MM.1S (cell line): ENCODE measurements around the gene CHP1.
"Not testable (repeated sequence)": the region's sequence is repeated elsewhere in the genome, so short reads cannot be mapped to it uniquely, and the experiment has no call there.

Source experiments
- DNase-seq: peaks from one replicate; pipeline ENCODE4 v3.0.0-alpha.2; 2015
- H2AFZ ChIP-seq: fragments of 300-600 bp; sonication (generic); 2 replicates; pipeline ENCODE4 v1.6.0; 2016; ENCODE audit warnings: antibody characterized with exemption, low read length
- H3F3A ChIP-seq: fragments of 300-600 bp; sonication (generic); 2 replicates; pipeline ENCODE4 v1.6.1; 2016; ENCODE audit warnings: mild to moderate bottlenecking, antibody characterized with exemption, low read length, moderate library complexity, mixed read lengths; ENCODE audit not compliant: insufficient read depth
- H3K27ac ChIP-seq: fragments of 300-600 bp; sonication (generic); 2 replicates; pipeline ENCODE4 v1.5.1; 2016; ENCODE audit warnings: mild to moderate bottlenecking, low read length
- H3K27me3 ChIP-seq: fragments of 300-600 bp; sonication (generic); replicated peaks from 2 replicates; pipeline ENCODE4 v1.6.0; 2016; ENCODE audit warnings: low read length; ENCODE audit not compliant: insufficient read depth
- H3K36me3 ChIP-seq: fragments of 300-600 bp; sonication (generic); replicated peaks from 2 replicates; pipeline ENCODE4 v1.6.1; 2016; ENCODE audit warnings: mild to moderate bottlenecking, low read length, mixed read lengths; ENCODE audit not compliant: insufficient read depth
- H3K4me1 ChIP-seq: fragments of 300-600 bp; sonication (generic); 2 replicates; pipeline ENCODE4 v1.6.1; 2016; ENCODE audit warnings: low read length, mixed read lengths
- H3K4me2 ChIP-seq: fragments of 300-600 bp; sonication (generic); 2 replicates; pipeline ENCODE4 v1.6.0; 2016; ENCODE audit warnings: low read depth, low read length
- H3K4me3 ChIP-seq: fragments of 300-600 bp; sonication (generic); 2 replicates; pipeline ENCODE4 v1.5.1; 2016; ENCODE audit warnings: low read length, mixed read lengths
- H3K79me2 ChIP-seq: fragments of 300-600 bp; sonication (generic); 2 replicates; pipeline ENCODE4 v1.6.1; 2016; ENCODE audit warnings: mixed run types, low read length, mixed read lengths
- H3K9ac ChIP-seq: fragments of 300-600 bp; sonication (generic); 2 replicates; pipeline ENCODE4 v1.6.1; 2016; ENCODE audit warnings: low read length, mixed read lengths
- H3K9me2 ChIP-seq: fragments of 300-600 bp; sonication (generic); replicated peaks from 2 replicates; pipeline ENCODE4 v1.6.1; 2016; ENCODE audit warnings: mild to moderate bottlenecking, low read length, mixed read lengths; ENCODE audit not compliant: insufficient read depth
- H3K9me3 ChIP-seq: fragments of 300-600 bp; sonication (generic); replicated peaks from 2 replicates; pipeline ENCODE4 v1.6.1; 2016; ENCODE audit warnings: mild to moderate bottlenecking, low read length, mixed read lengths; ENCODE audit not compliant: insufficient read depth
- H4K20me1 ChIP-seq: fragments of 300-600 bp; sonication (generic); 2 replicates; pipeline ENCODE4 v1.6.1; 2016; ENCODE audit warnings: mild to moderate bottlenecking, low read length, moderate library complexity, mixed read lengths; ENCODE audit not compliant: insufficient read depth
- EZH2 ChIP-seq: fragments of 300-600 bp; sonication (generic); optimal IDR thresholded peaks from 2 replicates; pipeline ENCODE3; 2017; ENCODE audit warnings: low read depth, mild to moderate bottlenecking, antibody characterized with exemption, low read length, mixed read lengths
- EZH2phosphoT487 ChIP-seq: fragments of 300-600 bp; sonication (generic); IDR thresholded peaks from 2 replicates; pipeline ENCODE4 v1.6.1; 2018; ENCODE audit warnings: antibody characterized with exemption, low read length
- TF ChIP-seq, protein P1 (sequence below): fragments of 300-600 bp; sonication (generic); IDR thresholded peaks from 2 replicates; pipeline ENCODE4 v1.5.1; 2016; ENCODE audit warnings: antibody characterized with exemption, low read length, mixed read lengths

CHP1 gene

DNA sequence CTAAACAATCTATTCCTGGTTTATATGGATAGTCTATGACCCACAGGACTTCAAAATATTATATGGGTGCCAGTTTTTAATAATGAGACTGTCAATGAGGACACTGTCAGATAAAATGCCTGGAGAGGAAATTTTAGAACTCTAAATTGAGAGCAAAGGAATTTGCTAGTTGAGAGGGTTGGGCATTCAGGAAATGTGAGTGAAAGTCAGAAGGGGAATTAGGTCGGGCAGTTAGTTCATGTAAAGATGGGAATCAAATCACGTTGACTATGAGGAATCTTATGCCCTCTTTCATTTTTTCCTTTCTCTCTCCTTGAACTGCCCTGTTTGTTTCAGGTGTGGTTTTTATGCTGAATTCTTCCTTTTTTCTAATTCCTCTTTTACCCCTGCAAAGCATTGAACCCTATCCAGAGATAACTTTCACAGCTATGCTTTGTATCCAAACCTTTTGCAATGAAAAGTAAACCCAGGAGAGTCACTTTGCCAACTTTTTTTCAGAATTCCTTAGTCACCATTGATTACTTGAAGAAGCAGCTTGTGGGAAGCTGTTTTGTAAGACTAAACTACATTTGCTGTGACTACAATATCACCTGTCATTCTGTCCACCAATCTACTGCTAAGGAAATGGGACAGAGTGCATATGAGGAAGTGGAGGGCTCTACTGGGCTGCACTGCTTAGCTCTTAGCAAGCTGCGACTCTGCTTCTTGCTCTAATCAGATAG lies 27.8 kb downstream of the CHP1 start:
- H3K9ac ChIP-seq = no peak overlapping the region
- H3K4me3 ChIP-seq = no peak overlapping the region
- H3F3A ChIP-seq = peaks cover 8% of the 10 kb centered on the region
- H2AFZ ChIP-seq = no peak overlapping the region
- H3K27ac ChIP-seq = no peak overlapping the region
- H3K79me2 ChIP-seq = no peaks in the 10 kb centered on the region
- H3K27me3 ChIP-seq = no peaks in the 10 kb centered on the region
- no peak overlapping the region for H3K4me2 ChIP-seq
- no peaks in the 10 kb centered on the region for H3K9me3 ChIP-seq
- no peaks in the 10 kb centered on the region for H3K36me3 ChIP-seq
- H4K20me1 ChIP-seq = no peaks in the 10 kb centered on the region
- TF ChIP-seq, protein P1, sequence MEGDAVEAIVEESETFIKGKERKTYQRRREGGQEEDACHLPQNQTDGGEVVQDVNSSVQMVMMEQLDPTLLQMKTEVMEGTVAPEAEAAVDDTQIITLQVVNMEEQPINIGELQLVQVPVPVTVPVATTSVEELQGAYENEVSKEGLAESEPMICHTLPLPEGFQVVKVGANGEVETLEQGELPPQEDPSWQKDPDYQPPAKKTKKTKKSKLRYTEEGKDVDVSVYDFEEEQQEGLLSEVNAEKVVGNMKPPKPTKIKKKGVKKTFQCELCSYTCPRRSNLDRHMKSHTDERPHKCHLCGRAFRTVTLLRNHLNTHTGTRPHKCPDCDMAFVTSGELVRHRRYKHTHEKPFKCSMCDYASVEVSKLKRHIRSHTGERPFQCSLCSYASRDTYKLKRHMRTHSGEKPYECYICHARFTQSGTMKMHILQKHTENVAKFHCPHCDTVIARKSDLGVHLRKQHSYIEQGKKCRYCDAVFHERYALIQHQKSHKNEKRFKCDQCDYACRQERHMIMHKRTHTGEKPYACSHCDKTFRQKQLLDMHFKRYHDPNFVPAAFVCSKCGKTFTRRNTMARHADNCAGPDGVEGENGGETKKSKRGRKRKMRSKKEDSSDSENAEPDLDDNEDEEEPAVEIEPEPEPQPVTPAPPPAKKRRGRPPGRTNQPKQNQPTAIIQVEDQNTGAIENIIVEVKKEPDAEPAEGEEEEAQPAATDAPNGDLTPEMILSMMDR = no peak
- TF ChIP-seq EZH2phosphoT487 (no peak), EZH2 (no peak)
- DNase-seq = no peak
- no peaks in the 10 kb centered on the region for H3K9me2 ChIP-seq
- peaks cover 10% of the 10 kb centered on the region; the same call in 1 of the 2 replicates for H3K4me1 ChIP-seq

DNA sequence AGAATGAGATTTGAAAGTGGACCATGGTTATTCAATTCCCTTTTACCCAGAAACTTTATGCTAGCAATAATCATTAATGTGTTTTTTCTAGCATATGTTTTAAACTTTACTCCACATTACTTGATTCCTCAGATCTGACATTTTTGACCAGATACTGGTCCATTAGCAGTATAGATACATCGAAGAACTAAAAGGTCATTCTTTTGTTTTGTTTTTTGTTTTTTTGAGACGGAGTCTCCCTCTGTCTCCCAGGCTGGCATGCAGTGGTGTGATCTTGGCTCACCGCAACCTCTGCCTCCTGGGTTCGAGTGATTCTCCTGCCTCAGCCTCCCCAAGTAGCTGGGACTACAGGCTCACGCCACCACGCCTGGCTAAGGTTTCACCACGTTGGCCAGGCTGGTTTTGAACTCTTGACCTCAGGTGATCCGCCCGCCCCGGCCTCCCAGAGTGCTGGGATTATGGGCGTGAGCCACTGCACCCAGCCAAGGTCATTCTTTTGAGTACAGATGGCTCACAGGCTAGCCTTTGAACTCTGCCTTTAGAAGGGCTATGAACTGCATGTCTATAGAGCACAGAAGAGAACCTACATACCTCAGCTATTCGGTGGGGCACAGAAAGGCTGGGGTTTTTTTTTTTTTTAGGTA lies 28.6 kb downstream of the CHP1 start:
- DNase-seq = no peak
- H3K36me3 ChIP-seq = no peaks in the 10 kb centered on the region
- no peak overlapping the region for H3K9ac ChIP-seq
- H2AFZ ChIP-seq = no peak overlapping the region
- H3F3A ChIP-seq = peaks cover 12% of the 10 kb centered on the region
- no peaks in the 10 kb centered on the region for H4K20me1 ChIP-seq
- H3K27me3 ChIP-seq = no peaks in the 10 kb centered on the region
- no peak overlapping the region for H3K4me3 ChIP-seq
- no peaks in the 10 kb centered on the region for H3K9me3 ChIP-seq
- H3K9me2 ChIP-seq = no peaks in the 10 kb centered on the region
- no peak overlapping the region for H3K27ac ChIP-seq
- H3K4me2 ChIP-seq = no peak overlapping the region
- no peaks in the 10 kb centered on the region for H3K79me2 ChIP-seq
- no peak for TF ChIP-seq EZH2phosphoT487
- TF ChIP-seq, protein P1 = no peak
- no peak for TF ChIP-seq EZH2
- peaks cover 17% of the 10 kb centered on the region; the same call in 1 of the 2 replicates for H3K4me1 ChIP-seq

DNA sequence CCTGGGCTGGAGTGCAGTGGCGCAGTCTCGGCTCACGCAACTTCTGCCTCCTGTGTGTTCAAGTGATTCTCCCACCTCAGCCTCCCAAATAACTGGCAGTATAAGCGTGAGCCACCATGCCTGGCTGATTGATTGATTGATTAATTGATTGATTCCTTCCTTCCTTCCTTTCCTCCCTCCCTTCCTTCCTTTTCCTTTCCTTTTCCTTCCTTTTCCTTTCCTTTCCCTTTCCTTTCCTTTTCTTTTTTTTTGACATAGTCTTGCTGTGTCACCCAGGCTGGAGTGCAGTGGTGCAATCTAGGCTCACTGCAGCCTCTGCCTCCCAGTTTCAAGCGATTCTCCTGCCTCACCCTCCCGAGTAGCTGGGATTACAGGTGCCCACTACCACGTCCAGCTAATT lies 29.9 kb downstream of the CHP1 start:
- H3K4me1 ChIP-seq = peaks cover 17% of the 10 kb centered on the region; the same call in 1 of the 2 replicates

DNA sequence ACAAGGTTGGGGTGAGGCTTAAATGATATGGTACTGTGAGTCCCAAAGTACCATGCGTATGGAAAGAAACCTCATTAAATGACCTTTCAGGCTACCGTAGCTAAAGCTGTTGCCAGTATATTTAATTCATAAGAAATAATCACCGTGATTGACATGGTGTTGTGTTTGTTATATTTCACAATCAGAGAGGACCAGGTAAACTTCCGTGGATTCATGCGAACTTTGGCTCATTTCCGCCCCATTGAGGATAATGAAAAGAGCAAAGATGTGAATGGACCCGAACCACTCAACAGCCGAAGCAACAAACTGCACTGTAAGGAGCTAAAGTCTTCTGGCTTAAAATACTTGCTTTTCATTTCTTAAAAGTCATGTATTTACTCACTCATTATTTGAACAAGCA lies 31.5 kb downstream of the CHP1 start:
- Histone ChIP-seq H3K4me2 (no peak overlapping the region), H3K36me3 (no peaks in the 10 kb centered on the region)

More for the DNA sequence above, 29.9 kb downstream of the CHP1 start:
- H3K79me2 ChIP-seq, H3K36me3 ChIP-seq, H3K27ac ChIP-seq, H2AFZ ChIP-seq, H3K27me3 ChIP-seq, H3K9me3 ChIP-seq, H3K9ac ChIP-seq, H3K4me2 ChIP-seq, H3K4me3 ChIP-seq, DNase-seq, H3K9me2 ChIP-seq, H4K20me1 ChIP-seq: not testable (repeated sequence)
- peaks cover 12% of the 10 kb centered on the region for H3F3A ChIP-seq

More for the DNA sequence above, 31.5 kb downstream of the CHP1 start:
- H3F3A ChIP-seq = peaks cover 12% of the 10 kb centered on the region
- DNase-seq = no peak
- H4K20me1 ChIP-seq = no peaks in the 10 kb centered on the region
- no peaks in the 10 kb centered on the region for H3K9me2 ChIP-seq
- no peak overlapping the region for H3K4me3 ChIP-seq
- H3K79me2 ChIP-seq = no peaks in the 10 kb centered on the region
- peaks cover 17% of the 10 kb centered on the region; the same call in 1 of the 2 replicates for H3K4me1 ChIP-seq
- H3K27ac ChIP-seq = no peak overlapping the region
- no peak for TF ChIP-seq EZH2phosphoT487
- no peak for TF ChIP-seq EZH2
- TF ChIP-seq, protein P1 = no peak
- no peak overlapping the region for H3K9ac ChIP-seq
- no peaks in the 10 kb centered on the region for H3K9me3 ChIP-seq
- H3K27me3 ChIP-seq = no peaks in the 10 kb centered on the region
- no peak overlapping the region for H2AFZ ChIP-seq
